GM18907 (cell line): ENCODE measurements around the gene KLK15.
"Not testable (repeated sequence)": the region's sequence is repeated elsewhere in the genome, so short reads cannot be mapped to it uniquely, and the experiment has no call there.

Experiments used
- ATAC-seq: cut with Tn5 transposase; IDR thresholded peaks from one replicate; pipeline ENCODE4 v1.9.1; 2021; ENCODE audit warnings: mild to moderate bottlenecking, moderate library complexity; ENCODE audit not compliant: unreplicated experiment

KLK15 gene

GRCh38 chr19:50797781-50798658 lies 35.4 kb downstream of the KLK15 start:
- no peak for ATAC-seq

- ATAC-seq, result no peak
Measured at GRCh38 chr19:50797429-50797780, 36.0 kb downstream of the KLK15 start.

- ATAC-seq, result no peak
Measured at GRCh38 chr19:50796634-50797428, 36.5 kb downstream of the KLK15 start.

- no peak for ATAC-seq
Measured at GRCh38 chr19:50796128-50796633, 37.2 kb downstream of the KLK15 start.

GRCh38 chr19:50795664-50796073 lies 37.7 kb downstream of the KLK15 start:
- ATAC-seq, result no peak

- no peak for ATAC-seq
Measured at GRCh38 chr19:50794876-50795663, 38.3 kb downstream of the KLK15 start.

GRCh38 chr19:50794074-50794875 lies 39.1 kb downstream of the KLK15 start:
- ATAC-seq, result no peak

GRCh38 chr19:50793558-50794065 lies 39.8 kb downstream of the KLK15 start:
- ATAC-seq, result no peak

- no peak for ATAC-seq
Measured at GRCh38 chr19:50792272-50793250, 40.8 kb downstream of the KLK15 start.

- no peak for ATAC-seq
Measured at GRCh38 chr19:50791594-50792271, 41.6 kb downstream of the KLK15 start.

- ATAC-seq, result no peak
Measured at GRCh38 chr19:50790922-50791467, 42.4 kb downstream of the KLK15 start.

GRCh38 chr19:50790396-50790795 lies 43.0 kb downstream of the KLK15 start, which contains the start of gene ACP4:
Gene ACP4 (plus strand): TSS chr19:50790415. CDS start chr19:50790415, 0 bp downstream.
- no peak for ATAC-seq

- ATAC-seq, result no peak
Measured at GRCh38 chr19:50785329-50785728, 48.0 kb downstream of the KLK15 start.

GRCh38 chr19:50784710-50785109 lies 48.7 kb downstream of the KLK15 start:
- ATAC-seq, result no peak

GRCh38 chr19:50783848-50784152 lies 49.6 kb downstream of the KLK15 start:
- ATAC-seq, result not testable (repeated sequence)

- no peak for ATAC-seq
Measured at GRCh38 chr19:50780753-50781435, 52.5 kb downstream of the KLK15 start.
